Measurements from ENCODE around the gene CTNNBIP1. TPM values are rescaled to one million over a fixed set of nuclear protein-coding genes. Genes with fewer than 3 reads are reported as not detected.
"Not testable (repeated sequence)": the region's sequence is repeated elsewhere in the genome, so short reads cannot be mapped to it uniquely, and the experiment has no call there.

Gene CTNNBIP1
- total and polyA plus RNA-seq, 2 donors from 2014 or later, result 21.9 to 26.4 TPM

- intact Hi-C loops (cut with DNase I), result no loop called here
- FAIRE-seq, result no peak
Observed at GRCh38 chr1:9927259-9927658, 17.2 kb upstream of the CTNNBIP1 start.

GRCh38 chr1:9922342-9922741 is 12.3 kb upstream of the CTNNBIP1 start:
- no peak overlapping the region for H3K4me3 ChIP-seq (ENCODE audit: low read length in 3 of 3)
- FAIRE-seq (no peak), DNase-seq (no peak)
- H3K9me3 ChIP-seq (ENCODE audit: control insufficient read depth in 2 of 3, insufficient read depth in 1 of 3, low read length in 3 of 3), result no peaks in the 10 kb centered on the region
- H3K9ac ChIP-seq (ENCODE audit: low read length in 3 of 3), result no peak overlapping the region
- H3K36me3 ChIP-seq (ENCODE audit: control insufficient read depth in 2 of 3, insufficient read depth in 3 of 3, low read length in 3 of 3), result no peaks in the 10 kb centered on the region
- no peaks in the 10 kb centered on the region for H3K4me1 ChIP-seq (ENCODE audit: control insufficient read depth in 2 of 3, insufficient read depth in 2 of 3, low read depth in 1 of 3, low read length in 3 of 3)
- TF ChIP-seq CTCF (IDR thresholded peaks at IDR 0.05; ENCODE audit: borderline replicate concordance, extremely low read depth, insufficient read depth), result no peak
- no peaks in the 10 kb centered on the region for H3K27me3 ChIP-seq (ENCODE audit: control insufficient read depth, insufficient read depth, low read length)
- intact Hi-C loops (cut with DNase I), result no loop called here
- no peak overlapping the region for H3K27ac ChIP-seq (ENCODE audit: low read depth in 2 of 2, low read length in 2 of 2)

More at GRCh38 chr1:9927259-9927658, 17.2 kb upstream of the CTNNBIP1 start:
- H3K9ac ChIP-seq (ENCODE audit: low read length in 3 of 3), result no peak overlapping the region
- H3K27ac ChIP-seq (ENCODE audit: low read depth in 2 of 2, low read length in 2 of 2), result no peak overlapping the region
- no peaks in the 10 kb centered on the region for H3K4me1 ChIP-seq (ENCODE audit: control insufficient read depth in 2 of 3, insufficient read depth in 2 of 3, low read depth in 1 of 3, low read length in 3 of 3)
- no peak overlapping the region for H3K4me3 ChIP-seq (ENCODE audit: low read length in 3 of 3)
- H3K9me3 ChIP-seq (ENCODE audit: control insufficient read depth in 2 of 3, insufficient read depth in 1 of 3, low read length in 3 of 3), result no peaks in the 10 kb centered on the region
- no peak for DNase-seq
- H3K27me3 ChIP-seq (ENCODE audit: control insufficient read depth, insufficient read depth, low read length), result no peaks in the 10 kb centered on the region
- TF ChIP-seq CTCF (IDR thresholded peaks at IDR 0.05; ENCODE audit: borderline replicate concordance, extremely low read depth, insufficient read depth), result no peak
- H3K36me3 ChIP-seq (ENCODE audit: control insufficient read depth in 2 of 3, insufficient read depth in 3 of 3, low read length in 3 of 3), result peaks cover 0 to 9% (median 2%) of the 10 kb centered on the region in 3 donors

- Histone ChIP-seq H3K9me3 (ENCODE audit: control insufficient read depth in 2 of 3, insufficient read depth in 1 of 3, low read length in 3 of 3) (no peaks in the 10 kb centered on the region), H3K36me3 (ENCODE audit: control insufficient read depth in 2 of 3, insufficient read depth in 3 of 3, low read length in 3 of 3) (no peaks in the 10 kb centered on the region), H3K27me3 (ENCODE audit: control insufficient read depth, insufficient read depth, low read length) (no peaks in the 10 kb centered on the region), H3K4me3 (ENCODE audit: low read length in 3 of 3) (no peak overlapping the region), H3K4me1 (ENCODE audit: control insufficient read depth in 2 of 3, insufficient read depth in 2 of 3, low read depth in 1 of 3, low read length in 3 of 3) (no peaks in the 10 kb centered on the region), H3K27ac (ENCODE audit: low read depth in 2 of 2, low read length in 2 of 2) (no peak overlapping the region), H3K9ac (ENCODE audit: low read length in 3 of 3) (no peak overlapping the region)
- TF ChIP-seq CTCF (IDR thresholded peaks at IDR 0.05; ENCODE audit: borderline replicate concordance, extremely low read depth, insufficient read depth), result no peak
- FAIRE-seq, result no peak
- intact Hi-C loops (cut with DNase I), result no loop called here
- DNase-seq, result no peak
Observed at GRCh38 chr1:9920606-9921005, 10.5 kb upstream of the CTNNBIP1 start.

- Histone ChIP-seq H3K4me1 (ENCODE audit: control insufficient read depth in 2 of 3, insufficient read depth in 2 of 3, low read depth in 1 of 3, low read length in 3 of 3) (peaks cover 0 to 3% (median 0%) of the 10 kb centered on the region in 3 donors), H3K27ac (ENCODE audit: low read depth in 2 of 2, low read length in 2 of 2) (no peak overlapping the region), H3K4me3 (ENCODE audit: low read length in 3 of 3) (no peak overlapping the region), H3K36me3 (ENCODE audit: control insufficient read depth in 2 of 3, insufficient read depth in 3 of 3, low read length in 3 of 3) (no peaks in the 10 kb centered on the region), H3K9me3 (ENCODE audit: control insufficient read depth in 2 of 3, insufficient read depth in 1 of 3, low read length in 3 of 3) (no peaks in the 10 kb centered on the region), H3K9ac (ENCODE audit: low read length in 3 of 3) (no peak overlapping the region), H3K27me3 (ENCODE audit: control insufficient read depth, insufficient read depth, low read length) (no peaks in the 10 kb centered on the region)
- no peak for TF ChIP-seq CTCF (IDR thresholded peaks at IDR 0.05; ENCODE audit: borderline replicate concordance, extremely low read depth, insufficient read depth)
- DNase-seq (no peak), FAIRE-seq (no peak)
- intact Hi-C loops (cut with DNase I), result no loop called here
Observed at GRCh38 chr1:9917901-9918300, 7.8 kb upstream of the CTNNBIP1 start.

- FAIRE-seq; H3K27me3 ChIP-seq (ENCODE audit: control insufficient read depth, insufficient read depth, low read length); H3K36me3 ChIP-seq (ENCODE audit: control insufficient read depth in 2 of 3, insufficient read depth in 3 of 3, low read length in 3 of 3); H3K4me3 ChIP-seq (ENCODE audit: low read length in 3 of 3); DNase-seq; H3K27ac ChIP-seq (ENCODE audit: low read depth in 2 of 2, low read length in 2 of 2); H3K9me3 ChIP-seq (ENCODE audit: control insufficient read depth in 2 of 3, insufficient read depth in 1 of 3, low read length in 3 of 3); intact Hi-C loops (cut with DNase I); H3K9ac ChIP-seq (ENCODE audit: low read length in 3 of 3); H3K4me1 ChIP-seq (ENCODE audit: control insufficient read depth in 2 of 3, insufficient read depth in 2 of 3, low read depth in 1 of 3, low read length in 3 of 3): not testable (repeated sequence)
Observed at GRCh38 chr1:9917495-9917894, 7.4 kb upstream of the CTNNBIP1 start.
